Neural cell (in vitro differentiated cells): ENCODE results near the gene NT5DC2.

Source experiments
- EZH2 ChIP-seq: fragments of 200-600, 300-800 bp; shearing (Covaris generic), sonication (generic); IDR thresholded peaks from 2 replicates; pipeline ENCODE4 v1.6.1; 2014; ENCODE audit warnings: antibody characterized with exemption, low read length, borderline replicate concordance, mild to moderate bottlenecking; ENCODE audit not compliant: insufficient read depth, poor library complexity, severe bottlenecking
- MXI1 ChIP-seq: fragments of 450-650 bp; conservative IDR thresholded peaks from 2 replicates; pipeline ENCODE4 v1.6.1; 2014; ENCODE audit warnings: antibody characterized with exemption, mild to moderate bottlenecking; ENCODE audit not compliant: poor library complexity, severe bottlenecking
- TF ChIP-seq, protein P1 (sequence below): fragments of 450-650 bp; IDR thresholded peaks from 2 replicates; pipeline ENCODE4 v1.5.1; 2014; ENCODE audit warnings: antibody characterized with exemption, mild to moderate bottlenecking, moderate library complexity; ENCODE audit not compliant: poor library complexity, severe bottlenecking

GRCh38 chr3:52530918-52531826, 2.5 kb downstream of the NT5DC2 start:
- TF ChIP-seq, protein P1, sequence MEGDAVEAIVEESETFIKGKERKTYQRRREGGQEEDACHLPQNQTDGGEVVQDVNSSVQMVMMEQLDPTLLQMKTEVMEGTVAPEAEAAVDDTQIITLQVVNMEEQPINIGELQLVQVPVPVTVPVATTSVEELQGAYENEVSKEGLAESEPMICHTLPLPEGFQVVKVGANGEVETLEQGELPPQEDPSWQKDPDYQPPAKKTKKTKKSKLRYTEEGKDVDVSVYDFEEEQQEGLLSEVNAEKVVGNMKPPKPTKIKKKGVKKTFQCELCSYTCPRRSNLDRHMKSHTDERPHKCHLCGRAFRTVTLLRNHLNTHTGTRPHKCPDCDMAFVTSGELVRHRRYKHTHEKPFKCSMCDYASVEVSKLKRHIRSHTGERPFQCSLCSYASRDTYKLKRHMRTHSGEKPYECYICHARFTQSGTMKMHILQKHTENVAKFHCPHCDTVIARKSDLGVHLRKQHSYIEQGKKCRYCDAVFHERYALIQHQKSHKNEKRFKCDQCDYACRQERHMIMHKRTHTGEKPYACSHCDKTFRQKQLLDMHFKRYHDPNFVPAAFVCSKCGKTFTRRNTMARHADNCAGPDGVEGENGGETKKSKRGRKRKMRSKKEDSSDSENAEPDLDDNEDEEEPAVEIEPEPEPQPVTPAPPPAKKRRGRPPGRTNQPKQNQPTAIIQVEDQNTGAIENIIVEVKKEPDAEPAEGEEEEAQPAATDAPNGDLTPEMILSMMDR = no peak
- TF ChIP-seq MXI1 (no peak), EZH2 (no peak)
